Activated CD4-positive, alpha-beta T cell treated with anti-CD3 and anti-CD28 coated beads, Interleukin-2, amount 10 ng/mL, durations not matched to agents 24 days and 14 days (primary cell): ENCODE results near the gene PLXNA4. TPM values are rescaled to one million over a fixed set of nuclear protein-coding genes. Genes with fewer than 3 reads are reported as not detected.

Experiments
- DNase-seq: peaks from one replicate; pipeline ENCODE4 v3.0.0; 2022
- H3K27ac Mint-ChIP-seq: one replicate; pipeline ENCODE4 v1.8.0; 2022; ENCODE audit warnings: mild to moderate bottlenecking, mixed read lengths
- H3K27me3 Mint-ChIP-seq: one replicate; pipeline ENCODE4 v1.8.0; 2022; ENCODE audit warnings: mixed read lengths
- H3K36me3 Mint-ChIP-seq: one replicate; pipeline ENCODE4 v1.8.0; 2022; ENCODE audit warnings: low read depth, mild to moderate bottlenecking, mixed read lengths
- H3K4me1 Mint-ChIP-seq: one replicate; pipeline ENCODE4 v1.8.0; 2021; ENCODE audit warnings: mixed read lengths
- H3K4me3 Mint-ChIP-seq: one replicate; pipeline ENCODE4 v1.8.0; 2022; ENCODE audit warnings: mild to moderate bottlenecking, moderate library complexity, mixed read lengths
- H3K9me3 Mint-ChIP-seq: one replicate; pipeline ENCODE4 v1.8.0; 2021; ENCODE audit warnings: mixed read lengths
- intact Hi-C: fragments of 100-400 bp; cut with micrococcal nuclease; formaldehyde crosslinking; loops from one replicate; pipeline ENCODE4 v1.15.1; 2023
- total RNA-seq: library from RNA; stranded (reverse); gene quantifications from 2 replicates; pipeline ENCODE4 v1.2.3, GENCODE V29; 2022

The PLXNA4 gene
- total RNA-seq, 1 donor from 2014 or later = 0.70 TPM

DNA sequence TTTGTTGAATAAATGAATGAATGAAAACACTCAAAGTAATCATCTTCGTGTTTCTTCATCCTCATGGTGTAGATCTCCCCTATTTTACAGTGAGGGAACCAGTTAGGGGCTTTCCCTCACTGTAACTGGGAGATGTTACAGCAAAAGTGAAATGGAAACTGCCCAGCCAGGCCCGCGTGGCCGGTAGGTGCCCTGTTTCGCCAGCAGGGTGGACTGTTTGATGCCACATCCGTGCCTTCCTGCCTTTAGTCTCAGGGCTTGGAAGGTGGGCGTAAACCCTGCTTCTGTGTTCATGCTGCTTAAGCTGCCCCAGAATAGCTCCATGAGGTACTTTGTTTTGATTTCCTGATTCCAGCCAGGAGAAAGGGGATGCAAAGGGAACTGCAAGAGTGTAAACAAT is 268.8 kb downstream of the PLXNA4 start:
- no peaks in the 10 kb centered on the region for H3K9me3 Mint-ChIP-seq
- no peaks in the 10 kb centered on the region for H3K36me3 Mint-ChIP-seq
- H3K27ac Mint-ChIP-seq = no peak overlapping the region
- no peak for DNase-seq
- H3K4me1 Mint-ChIP-seq = peaks cover 4% of the 10 kb centered on the region
- no peak overlapping the region for H3K4me3 Mint-ChIP-seq
- intact Hi-C loops = no loop called here
- H3K27me3 Mint-ChIP-seq = peaks cover 14% of the 10 kb centered on the region

DNA sequence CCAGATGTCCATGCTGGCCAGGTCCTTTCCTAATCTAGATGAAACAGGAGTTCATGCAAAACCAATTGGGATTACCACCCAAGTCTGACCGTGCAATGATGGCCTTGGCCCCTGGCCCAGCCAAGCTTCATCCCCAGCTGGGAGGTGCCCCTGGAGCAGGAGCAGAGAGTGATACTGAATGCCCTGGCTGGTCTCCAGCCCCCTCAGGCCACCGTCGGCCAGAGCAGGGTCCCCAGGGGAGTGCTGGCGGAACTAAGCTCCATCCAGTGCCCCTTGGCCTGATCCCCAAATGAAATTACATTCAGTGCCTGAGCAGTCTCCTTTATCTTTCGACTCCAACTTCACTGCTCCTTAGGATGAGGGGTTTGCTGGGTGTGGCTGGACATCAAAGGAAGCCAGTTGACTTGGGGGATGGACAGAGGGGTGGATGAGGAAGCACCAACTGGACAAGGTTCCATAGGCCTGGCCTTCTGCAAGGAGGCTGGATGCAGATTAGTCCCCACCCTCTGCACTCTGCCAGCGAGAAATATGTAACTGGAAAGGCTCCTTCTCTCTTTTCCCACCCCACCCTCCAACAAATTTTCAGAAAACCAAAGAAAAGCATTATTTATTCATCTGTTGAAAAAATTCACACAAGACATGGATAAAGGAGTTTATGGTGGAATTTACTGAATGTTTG is 275.5 kb downstream of the PLXNA4 start:
- Mint-ChIP-seq H3K4me3 (no peak overlapping the region), H3K9me3 (no peaks in the 10 kb centered on the region), H3K27ac (no peak overlapping the region), H3K36me3 (no peaks in the 10 kb centered on the region), H3K4me1 (peaks cover 2% of the 10 kb centered on the region), H3K27me3 (no peaks in the 10 kb centered on the region)
- DNase-seq = no peak
- intact Hi-C loops = no loop called here

DNA sequence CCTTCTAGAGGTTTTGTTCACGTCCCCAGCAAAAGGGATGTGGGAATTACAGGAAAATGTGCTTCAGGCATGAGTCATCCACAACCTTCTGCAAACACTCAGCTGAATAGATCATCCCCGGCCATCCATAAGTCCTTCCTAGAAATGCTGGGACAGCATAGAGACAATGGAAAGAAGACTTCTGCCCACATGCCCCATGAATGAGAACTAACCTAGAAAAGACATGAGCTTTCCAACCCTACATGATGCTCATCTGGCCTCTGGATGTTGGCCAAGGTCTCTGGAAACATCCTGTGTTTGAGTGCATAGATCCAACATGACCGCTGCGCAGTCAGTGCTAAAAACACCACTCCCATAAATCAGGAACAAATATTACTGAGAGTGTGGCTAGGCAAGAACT is 277.5 kb downstream of the PLXNA4 start:
- H3K4me3 Mint-ChIP-seq = no peak overlapping the region
- no peaks in the 10 kb centered on the region for H3K27me3 Mint-ChIP-seq
- peaks cover 2% of the 10 kb centered on the region for H3K4me1 Mint-ChIP-seq
- DNase-seq = no peak
- H3K27ac Mint-ChIP-seq = no peak overlapping the region
- no peaks in the 10 kb centered on the region for H3K9me3 Mint-ChIP-seq
- no peaks in the 10 kb centered on the region for H3K36me3 Mint-ChIP-seq
- intact Hi-C loops = no loop called here

DNA sequence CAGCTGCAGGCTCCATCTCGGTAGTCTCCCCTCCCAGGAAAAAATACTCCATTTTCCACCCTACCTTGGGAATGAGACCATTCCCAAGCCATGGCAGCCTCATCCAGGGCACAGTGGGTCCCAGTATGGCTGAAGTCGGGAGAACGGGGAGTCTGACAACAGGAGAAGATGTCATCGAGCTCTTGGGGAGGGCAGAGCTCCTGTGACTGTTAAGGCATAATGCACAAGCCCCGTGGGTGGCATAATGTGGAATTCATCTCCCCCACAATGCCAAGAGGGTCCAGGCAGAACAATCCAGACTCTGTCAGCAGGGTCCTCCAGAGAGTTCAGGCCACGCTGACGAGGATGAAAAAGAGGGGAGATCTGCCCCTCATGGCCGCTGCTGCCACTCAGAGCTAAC is 279.4 kb downstream of the PLXNA4 start:
- DNase-seq = no peak
- Mint-ChIP-seq H3K9me3 (no peaks in the 10 kb centered on the region), H3K27me3 (peaks cover 4% of the 10 kb centered on the region), H3K27ac (no peak overlapping the region), H3K4me3 (no peak overlapping the region), H3K4me1 (peaks cover 2% of the 10 kb centered on the region), H3K36me3 (no peaks in the 10 kb centered on the region)
- intact Hi-C loops = no loop called here

DNA sequence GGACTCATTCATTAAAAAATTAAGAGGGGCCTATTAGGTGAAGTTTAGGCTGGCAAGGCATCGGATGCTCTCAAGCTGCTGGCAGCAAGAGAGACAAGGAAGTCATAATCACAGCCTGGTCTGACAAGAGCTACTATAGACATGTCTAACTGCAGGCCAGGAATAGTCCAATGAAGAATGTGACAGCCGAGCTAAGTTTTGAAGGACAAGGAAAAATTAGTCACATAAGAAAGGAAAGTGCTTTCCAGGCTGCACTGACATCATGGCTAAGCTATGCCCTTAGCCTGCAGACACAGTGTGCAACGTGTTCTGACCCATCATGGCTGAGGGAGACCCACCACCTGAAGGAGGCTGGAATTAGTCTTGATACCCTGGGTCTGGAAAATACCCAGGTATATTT is 281.1 kb downstream of the PLXNA4 start:
- peaks cover 2% of the 10 kb centered on the region for H3K4me1 Mint-ChIP-seq
- H3K9me3 Mint-ChIP-seq = no peaks in the 10 kb centered on the region
- H3K27me3 Mint-ChIP-seq = peaks cover 6% of the 10 kb centered on the region
- intact Hi-C loops = no loop called here
- no peak overlapping the region for H3K27ac Mint-ChIP-seq
- no peaks in the 10 kb centered on the region for H3K36me3 Mint-ChIP-seq
- DNase-seq = no peak
- H3K4me3 Mint-ChIP-seq = no peak overlapping the region

DNA sequence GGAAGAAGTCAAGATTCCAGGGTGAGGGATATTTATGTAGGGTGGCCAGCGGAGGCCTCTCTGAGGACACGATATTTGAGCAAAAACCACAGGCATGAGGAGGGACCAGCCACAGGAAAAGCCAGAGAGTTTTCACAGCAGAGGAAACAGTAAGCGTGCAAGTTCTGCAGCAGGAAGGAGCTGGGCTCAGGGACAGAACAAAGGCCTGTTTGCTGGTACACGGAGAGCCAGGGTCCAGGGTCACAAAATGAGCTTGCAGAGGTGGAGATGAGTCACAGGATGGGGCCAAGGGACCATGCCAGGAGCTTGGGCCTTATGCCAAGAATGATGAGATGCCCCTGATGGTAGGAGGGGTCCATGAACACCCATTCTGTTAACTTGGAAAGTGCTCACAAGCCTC is 283.5 kb downstream of the PLXNA4 start:
- Mint-ChIP-seq H3K36me3 (no peaks in the 10 kb centered on the region), H3K27me3 (peaks cover 6% of the 10 kb centered on the region), H3K4me3 (no peak overlapping the region), H3K9me3 (no peaks in the 10 kb centered on the region), H3K27ac (no peak overlapping the region), H3K4me1 (no peaks in the 10 kb centered on the region)
- no peak for DNase-seq
- intact Hi-C loops = no loop called here

DNA sequence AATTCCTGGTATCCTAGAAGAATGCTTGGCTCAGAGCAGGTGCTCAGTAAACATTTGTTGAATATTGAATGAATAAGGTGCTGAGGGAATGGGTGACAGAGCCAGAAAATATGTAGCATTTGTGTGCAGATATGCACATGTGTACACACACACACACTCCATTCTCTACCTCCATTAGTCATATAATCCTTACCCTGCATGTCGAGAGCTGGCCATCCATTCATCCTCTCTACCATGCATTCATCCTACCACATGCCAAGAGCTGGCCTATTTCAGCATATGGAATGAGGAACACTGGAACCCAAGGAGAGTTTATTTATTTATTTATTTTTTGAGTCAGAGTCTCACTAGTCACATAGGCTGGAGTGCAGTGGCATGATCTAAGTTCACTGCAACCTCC is 284.8 kb downstream of the PLXNA4 start:
- peaks cover 6% of the 10 kb centered on the region for H3K27me3 Mint-ChIP-seq
- H3K27ac Mint-ChIP-seq = no peak overlapping the region
- no peak overlapping the region for H3K4me3 Mint-ChIP-seq
- intact Hi-C loops = no loop called here
- H3K9me3 Mint-ChIP-seq = no peaks in the 10 kb centered on the region
- no peaks in the 10 kb centered on the region for H3K4me1 Mint-ChIP-seq
- no peaks in the 10 kb centered on the region for H3K36me3 Mint-ChIP-seq
- DNase-seq = no peak

DNA sequence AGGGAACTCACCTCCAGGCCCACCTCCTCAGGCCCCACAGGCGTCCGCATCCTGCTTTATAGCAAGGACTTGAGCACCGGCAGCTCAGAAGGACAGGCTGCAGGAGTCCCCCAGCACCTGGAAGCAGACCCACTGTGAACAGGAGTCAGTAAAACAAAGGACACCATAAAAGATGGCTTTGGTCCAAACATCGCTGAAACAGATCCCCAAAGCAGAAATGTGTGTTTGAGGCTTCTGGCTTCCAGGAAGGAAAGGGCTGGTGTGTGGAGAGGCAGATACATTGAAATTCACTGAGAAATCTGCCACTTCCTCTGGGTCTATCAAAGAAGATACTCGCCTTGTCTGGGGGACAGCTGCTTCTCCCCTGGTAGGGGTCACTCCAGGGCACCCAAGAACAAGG is 286.2 kb downstream of the PLXNA4 start:
- no peak for DNase-seq
- no peaks in the 10 kb centered on the region for H3K4me1 Mint-ChIP-seq
- H3K4me3 Mint-ChIP-seq = no peak overlapping the region
- H3K9me3 Mint-ChIP-seq = no peaks in the 10 kb centered on the region
- intact Hi-C loops = no loop called here
- H3K27me3 Mint-ChIP-seq = peaks cover 6% of the 10 kb centered on the region
- H3K36me3 Mint-ChIP-seq = no peaks in the 10 kb centered on the region
- H3K27ac Mint-ChIP-seq = no peak overlapping the region

DNA sequence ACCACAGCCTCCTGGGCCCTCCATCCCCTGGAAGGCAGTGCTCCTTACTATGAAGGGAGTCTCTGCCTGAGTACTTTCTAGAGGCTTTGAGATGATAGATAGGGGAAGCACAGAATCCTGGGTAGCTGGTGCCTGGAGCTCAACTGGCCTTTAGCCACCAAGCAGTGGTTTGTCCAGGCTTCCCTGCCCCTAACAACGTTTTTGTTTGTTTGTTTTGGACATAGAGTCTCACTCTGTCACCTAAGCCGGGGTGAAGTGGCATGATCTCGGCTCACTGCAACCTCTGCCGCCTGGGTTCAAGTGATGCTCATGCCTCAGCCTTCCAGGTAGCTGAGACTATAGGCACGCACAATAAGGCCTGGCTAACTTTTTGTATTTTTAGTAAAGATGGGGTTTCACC is 289.4 kb downstream of the PLXNA4 start:
- no peak overlapping the region for H3K4me3 Mint-ChIP-seq
- H3K9me3 Mint-ChIP-seq = no peaks in the 10 kb centered on the region
- intact Hi-C loops = no loop called here
- no peaks in the 10 kb centered on the region for H3K4me1 Mint-ChIP-seq
- no peak for DNase-seq
- no peak overlapping the region for H3K27ac Mint-ChIP-seq
- no peaks in the 10 kb centered on the region for H3K36me3 Mint-ChIP-seq
- H3K27me3 Mint-ChIP-seq = peaks cover 2% of the 10 kb centered on the region

DNA sequence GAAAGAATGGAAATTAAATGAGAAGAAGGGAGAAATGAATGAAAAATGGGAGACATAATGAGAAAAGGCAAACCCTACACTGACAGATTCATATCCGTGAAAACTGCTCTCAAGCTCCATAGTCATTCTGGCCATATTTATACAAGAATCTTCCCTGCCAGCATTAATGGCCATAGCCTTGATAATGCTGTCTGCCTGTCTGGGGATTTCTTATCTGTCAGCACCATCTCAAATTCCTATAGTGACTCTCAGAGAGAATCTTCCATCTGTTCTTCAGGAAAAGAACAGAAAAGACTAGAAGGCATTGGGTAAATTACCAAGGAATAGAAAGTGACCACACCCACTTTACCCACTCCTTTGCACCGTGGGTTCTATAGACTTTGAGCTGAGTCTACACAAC is 295.9 kb downstream of the PLXNA4 start:
- no peak for DNase-seq
- intact Hi-C loops = no loop called here
- H3K9me3 Mint-ChIP-seq = no peaks in the 10 kb centered on the region
- no peak overlapping the region for H3K4me3 Mint-ChIP-seq
- no peak overlapping the region for H3K27ac Mint-ChIP-seq
- H3K27me3 Mint-ChIP-seq = peaks cover 5% of the 10 kb centered on the region
- H3K4me1 Mint-ChIP-seq = no peaks in the 10 kb centered on the region
- no peaks in the 10 kb centered on the region for H3K36me3 Mint-ChIP-seq

DNA sequence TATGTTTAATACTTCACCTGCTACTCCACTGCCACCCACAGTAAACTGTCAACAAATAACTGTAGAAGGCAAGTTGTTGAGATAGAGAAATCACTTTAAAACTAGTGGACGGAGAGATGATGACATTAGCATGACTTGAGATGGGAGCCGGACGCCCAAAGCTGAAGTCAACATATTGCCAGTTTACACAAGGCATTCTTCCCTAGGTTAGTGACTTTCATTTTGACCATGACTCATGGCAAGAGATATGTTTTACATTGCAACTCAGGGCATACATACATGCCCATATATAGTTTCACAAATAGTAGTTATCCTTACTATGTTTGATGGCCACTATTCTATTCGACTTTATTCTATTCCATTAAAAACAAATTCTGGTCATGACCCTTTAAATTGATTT is 296.6 kb downstream of the PLXNA4 start:
- DNase-seq = no peak
- Mint-ChIP-seq H3K27ac (no peak overlapping the region), H3K27me3 (peaks cover 5% of the 10 kb centered on the region), H3K4me3 (no peak overlapping the region), H3K4me1 (no peaks in the 10 kb centered on the region), H3K36me3 (no peaks in the 10 kb centered on the region), H3K9me3 (no peaks in the 10 kb centered on the region)
- intact Hi-C loops = no loop called here

DNA sequence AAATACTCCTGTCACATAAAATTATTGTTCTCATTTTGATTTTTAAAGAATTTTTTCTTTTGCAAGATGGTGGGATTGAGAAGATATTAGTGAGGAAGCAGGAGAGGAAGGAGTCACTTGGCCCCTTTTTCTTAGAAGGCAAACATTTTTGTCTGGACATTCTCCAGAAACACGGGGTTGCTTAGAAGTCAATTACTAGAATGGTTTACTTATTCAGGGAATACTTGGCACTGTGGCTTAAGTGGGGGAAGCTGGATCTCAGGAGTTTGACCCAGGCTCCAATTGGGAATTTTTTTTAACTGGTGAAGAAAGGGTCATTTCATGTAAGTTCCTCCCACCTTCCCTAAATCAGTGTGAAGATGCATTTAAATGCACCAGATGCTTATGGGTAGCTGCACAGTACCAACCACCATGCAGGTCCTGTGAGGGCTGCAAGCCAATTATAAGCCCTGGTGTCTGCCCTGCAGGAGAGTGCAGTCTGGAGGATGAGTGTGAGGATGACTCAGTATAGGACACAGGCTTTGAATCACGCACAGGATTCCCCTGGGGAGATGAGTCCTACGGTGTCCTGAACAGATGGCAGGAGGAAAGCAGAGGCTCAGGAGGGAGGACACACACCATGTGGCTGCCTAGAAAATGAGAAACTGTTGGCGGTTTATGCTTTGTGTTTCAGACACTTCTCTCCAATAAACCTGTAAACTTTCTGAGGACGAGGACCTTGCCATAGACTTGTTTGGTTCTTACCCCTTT is 299.1 kb downstream of the PLXNA4 start:
- no peak overlapping the region for H3K4me3 Mint-ChIP-seq
- H3K27ac Mint-ChIP-seq = no peak overlapping the region
- H3K36me3 Mint-ChIP-seq = no peaks in the 10 kb centered on the region
- no peaks in the 10 kb centered on the region for H3K4me1 Mint-ChIP-seq
- peaks cover 5% of the 10 kb centered on the region for H3K27me3 Mint-ChIP-seq
- DNase-seq = no peak
- intact Hi-C loops = no loop called here
- H3K9me3 Mint-ChIP-seq = no peaks in the 10 kb centered on the region

DNA sequence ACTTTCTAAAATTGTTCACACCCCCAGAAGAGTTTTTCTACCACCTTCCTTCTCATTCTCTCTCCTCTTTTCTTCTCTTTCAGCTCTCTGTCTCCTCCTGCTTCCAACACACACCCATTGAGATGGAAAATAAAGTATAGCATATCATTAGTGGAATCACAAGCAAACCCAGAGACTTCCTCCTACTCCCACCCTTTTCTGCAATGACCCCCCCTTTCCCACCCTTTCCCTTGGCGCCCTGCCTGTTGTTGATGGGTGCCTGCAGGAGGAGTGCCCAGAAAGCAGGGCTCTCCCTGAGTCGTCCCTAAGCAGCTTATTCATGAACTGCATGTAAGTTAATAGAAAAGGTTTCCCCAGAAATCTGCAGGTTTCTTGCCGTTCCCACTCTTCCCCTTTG is 300.0 kb downstream of the PLXNA4 start:
- Mint-ChIP-seq H3K27ac (no peak overlapping the region), H3K9me3 (no peaks in the 10 kb centered on the region), H3K4me3 (no peak overlapping the region), H3K27me3 (peaks cover 3% of the 10 kb centered on the region), H3K4me1 (no peaks in the 10 kb centered on the region), H3K36me3 (no peaks in the 10 kb centered on the region)
- no peak for DNase-seq
- intact Hi-C loops = no loop called here

DNA sequence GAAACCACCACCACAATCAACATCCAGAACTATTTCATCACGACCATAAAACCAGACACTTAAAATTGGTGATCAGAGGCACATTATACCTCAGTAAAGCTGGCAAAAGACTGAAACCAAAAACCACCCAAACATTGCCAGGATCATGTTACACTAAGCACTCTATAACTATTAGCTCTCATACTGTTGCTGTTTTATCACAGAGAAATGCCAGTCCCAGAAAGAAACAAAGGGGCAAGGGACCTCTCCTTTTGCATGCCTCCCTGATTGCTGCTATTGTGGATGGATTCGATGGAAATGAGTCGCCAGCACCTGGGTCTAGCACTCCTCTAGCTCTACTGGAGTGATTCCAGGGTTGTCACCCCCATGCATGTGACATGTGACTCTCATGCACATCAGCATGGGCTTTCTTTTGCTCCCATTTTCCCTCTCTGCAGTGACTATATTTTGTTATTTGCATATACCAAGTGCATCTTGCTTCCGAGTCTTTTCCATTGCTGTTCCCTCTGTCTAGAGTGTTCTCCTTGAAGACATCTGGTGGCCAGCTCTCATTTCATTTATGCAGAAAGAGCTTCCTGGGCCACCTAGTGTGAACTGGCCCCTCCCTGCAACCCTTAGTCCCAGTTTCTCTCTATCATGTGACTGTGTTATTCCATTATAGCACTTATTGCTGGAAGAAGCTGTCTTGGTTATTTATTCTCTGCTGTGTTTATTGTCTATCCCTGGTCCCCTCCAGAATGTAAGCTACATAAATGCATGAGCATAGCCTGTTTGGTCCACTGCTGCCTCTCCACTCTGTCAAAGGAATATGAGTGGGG is 300.6 kb downstream of the PLXNA4 start:
- H3K27ac Mint-ChIP-seq = no peak overlapping the region
- H3K4me3 Mint-ChIP-seq = no peak overlapping the region
- H3K27me3 Mint-ChIP-seq = peaks cover 6% of the 10 kb centered on the region
- H3K4me1 Mint-ChIP-seq = no peaks in the 10 kb centered on the region
- H3K9me3 Mint-ChIP-seq = no peaks in the 10 kb centered on the region
- DNase-seq = no peak
- H3K36me3 Mint-ChIP-seq = no peaks in the 10 kb centered on the region
- intact Hi-C loops = no loop called here
